ENCODE measurements around the gene EYA3.

- TF ChIP-seq, protein P1, sequence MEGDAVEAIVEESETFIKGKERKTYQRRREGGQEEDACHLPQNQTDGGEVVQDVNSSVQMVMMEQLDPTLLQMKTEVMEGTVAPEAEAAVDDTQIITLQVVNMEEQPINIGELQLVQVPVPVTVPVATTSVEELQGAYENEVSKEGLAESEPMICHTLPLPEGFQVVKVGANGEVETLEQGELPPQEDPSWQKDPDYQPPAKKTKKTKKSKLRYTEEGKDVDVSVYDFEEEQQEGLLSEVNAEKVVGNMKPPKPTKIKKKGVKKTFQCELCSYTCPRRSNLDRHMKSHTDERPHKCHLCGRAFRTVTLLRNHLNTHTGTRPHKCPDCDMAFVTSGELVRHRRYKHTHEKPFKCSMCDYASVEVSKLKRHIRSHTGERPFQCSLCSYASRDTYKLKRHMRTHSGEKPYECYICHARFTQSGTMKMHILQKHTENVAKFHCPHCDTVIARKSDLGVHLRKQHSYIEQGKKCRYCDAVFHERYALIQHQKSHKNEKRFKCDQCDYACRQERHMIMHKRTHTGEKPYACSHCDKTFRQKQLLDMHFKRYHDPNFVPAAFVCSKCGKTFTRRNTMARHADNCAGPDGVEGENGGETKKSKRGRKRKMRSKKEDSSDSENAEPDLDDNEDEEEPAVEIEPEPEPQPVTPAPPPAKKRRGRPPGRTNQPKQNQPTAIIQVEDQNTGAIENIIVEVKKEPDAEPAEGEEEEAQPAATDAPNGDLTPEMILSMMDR (IDR thresholded peaks at IDR 0.05; ENCODE audit: borderline replicate concordance, extremely low read depth, low read length, poor library complexity, severe bottlenecking) = no peak
- no peak for TF ChIP-seq EZH2 (IDR thresholded peaks at IDR 0.05; ENCODE audit: borderline replicate concordance, low read depth, low read length, severe bottlenecking)
Observed at GRCh38 chr1:27961646-27962221, 126.7 kb downstream of the EYA3 start.

Data from DND-41 (cell line).